ENCODE results near the gene RMND5A.
"Not testable (repeated sequence)": the region's sequence is repeated elsewhere in the genome, so short reads cannot be mapped to it uniquely, and the experiment has no call there.

The RMND5A gene

GRCh38 chr2:86719263-86719636 is 841 bp upstream of the RMND5A start:
- not testable (repeated sequence) for DNase-seq

DNA sequence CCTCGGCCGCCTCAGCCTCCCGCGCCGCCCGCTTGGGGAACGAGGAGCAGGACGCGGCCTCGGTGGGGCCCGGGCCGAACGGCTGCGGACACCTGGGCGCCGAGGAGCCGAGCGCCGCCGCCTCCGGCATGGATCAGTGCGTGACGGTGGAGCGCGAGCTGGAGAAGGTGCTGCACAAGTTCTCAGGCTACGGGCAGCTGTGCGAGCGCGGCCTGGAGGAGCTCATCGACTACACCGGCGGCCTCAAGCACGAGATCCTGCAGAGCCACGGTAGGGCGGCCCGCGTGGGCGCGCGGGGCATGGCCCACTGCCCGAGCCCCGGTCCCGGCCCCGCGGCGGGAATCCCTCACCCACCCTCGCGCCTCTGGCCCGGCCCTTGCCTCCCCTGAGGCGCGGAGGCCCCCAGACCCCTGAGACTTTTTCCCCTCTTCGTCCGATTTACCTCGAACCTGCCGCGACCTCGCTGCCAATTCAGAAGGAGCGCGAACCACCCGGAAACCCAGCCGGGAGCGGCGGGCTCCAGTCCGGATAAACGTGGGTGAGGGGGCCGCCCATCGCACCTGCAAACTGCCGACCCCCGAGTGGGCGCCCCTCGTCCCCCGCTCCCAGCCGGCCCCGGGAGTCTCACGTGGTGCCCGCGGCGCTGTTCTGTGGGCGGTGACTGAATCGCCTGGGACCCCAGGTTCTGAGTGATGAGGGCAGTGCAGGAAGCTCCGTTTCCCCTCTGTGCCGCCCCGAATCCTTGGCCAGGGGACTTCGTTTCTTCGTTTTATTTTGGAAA is 639 bp downstream of the RMND5A start:
- DNase-seq: not testable (repeated sequence)

- not testable (repeated sequence) for DNase-seq
Measured at GRCh38 chr2:86725706-86726105, 5.6 kb downstream of the RMND5A start.

DNA sequence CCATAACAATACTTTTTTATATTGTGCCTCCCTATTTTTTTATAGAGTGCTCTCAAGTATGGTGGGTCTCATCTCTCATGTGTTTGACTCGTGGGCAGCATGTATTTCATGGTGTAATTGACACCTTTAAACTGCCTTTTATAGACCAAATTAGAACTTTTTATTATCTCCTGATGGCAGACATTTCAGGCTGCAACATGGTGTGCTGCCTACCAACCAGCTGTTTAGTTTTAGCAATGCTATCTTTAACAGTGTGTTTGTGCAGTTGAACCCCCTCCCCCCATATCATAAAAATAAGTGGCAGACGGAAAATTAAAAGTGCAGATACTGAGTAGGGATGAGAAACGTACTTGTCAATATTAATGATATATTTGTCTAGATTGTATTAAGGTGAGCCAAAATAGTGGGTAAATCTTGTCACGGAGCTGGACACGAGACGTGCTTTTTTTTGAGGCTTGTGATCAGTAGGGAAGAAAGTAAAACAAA is 12.0 kb downstream of the RMND5A start:
- DNase-seq: not testable (repeated sequence)

DNA sequence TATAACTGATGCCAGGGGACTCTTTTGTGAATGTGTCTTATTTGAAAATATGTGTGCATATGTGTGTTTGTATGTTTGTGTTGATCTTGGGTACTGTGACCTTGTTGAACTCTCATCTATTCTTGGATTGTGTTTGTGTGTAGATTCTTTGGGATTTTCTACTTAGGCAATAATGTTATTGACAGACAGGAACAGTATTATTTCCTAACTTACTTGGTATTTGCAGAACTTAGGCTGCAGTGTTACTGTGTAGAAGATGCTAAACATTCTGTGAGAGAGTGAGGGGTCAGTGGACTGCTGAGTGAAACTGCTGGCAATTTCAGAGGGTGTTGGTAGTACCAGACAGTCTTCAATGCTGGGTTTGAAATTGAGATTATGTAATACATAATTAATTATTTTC is 12.7 kb downstream of the RMND5A start:
- DNase-seq: not testable (repeated sequence)

- not testable (repeated sequence) for DNase-seq
Measured at GRCh38 chr2:86733528-86733927, 13.4 kb downstream of the RMND5A start.

GRCh38 chr2:86734896-86735295 is 14.8 kb downstream of the RMND5A start:
- not testable (repeated sequence) for DNase-seq

DNA sequence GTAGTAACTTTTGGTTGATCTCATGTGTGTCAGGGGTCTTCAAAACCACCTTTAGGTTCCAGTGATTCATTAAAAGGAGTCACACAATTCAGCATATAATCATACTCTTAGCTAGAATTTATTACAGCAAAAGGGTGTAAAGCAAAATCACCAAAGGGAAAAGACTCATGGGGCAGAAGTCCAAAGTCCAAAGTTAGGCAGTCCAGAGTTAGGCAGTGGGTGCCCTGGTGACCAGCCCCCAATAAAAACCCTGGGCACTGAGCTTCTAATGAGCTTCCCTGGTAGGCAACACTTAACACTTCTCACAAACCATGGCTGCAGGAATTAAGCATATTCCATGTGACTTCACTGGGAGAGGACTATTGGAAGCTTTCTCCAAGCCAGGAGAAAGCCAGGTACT is 19.4 kb downstream of the RMND5A start:
- not testable (repeated sequence) for DNase-seq

- not testable (repeated sequence) for DNase-seq
Measured at GRCh38 chr2:86739889-86740288, 19.8 kb downstream of the RMND5A start.

DNA sequence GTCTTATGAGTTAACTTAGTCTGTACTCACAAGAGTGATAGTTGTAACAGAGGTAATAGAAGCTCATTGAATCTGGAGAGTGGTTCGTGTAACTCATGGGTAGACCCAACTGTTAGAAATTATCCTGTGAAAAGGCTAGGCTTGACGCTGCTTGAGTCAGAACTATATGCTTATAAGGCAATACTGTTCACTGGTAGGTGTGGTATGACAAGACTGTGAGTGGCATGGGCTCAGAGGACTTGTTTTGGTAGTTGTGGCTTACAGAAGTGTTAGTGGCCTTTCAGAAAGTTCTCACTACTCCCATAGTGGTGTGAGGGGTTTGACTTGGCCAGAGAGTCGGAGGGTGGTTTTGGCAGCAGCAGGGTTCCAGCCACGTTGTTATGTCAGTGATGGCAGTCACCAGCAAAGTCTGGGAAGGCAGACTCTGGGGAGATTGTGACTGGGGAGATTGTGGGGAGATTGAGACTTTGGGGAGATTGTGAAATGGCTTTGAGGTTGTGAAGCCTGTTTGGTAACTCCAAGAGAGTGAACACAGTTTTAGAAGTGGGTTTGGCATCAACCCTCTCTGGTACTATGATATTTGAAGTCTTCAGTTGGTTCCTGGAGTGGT is 21.9 kb downstream of the RMND5A start:
- DNase-seq: not testable (repeated sequence)

- no peak for DNase-seq
Measured at GRCh38 chr2:86744152-86744551, 24.1 kb downstream of the RMND5A start.

- no peak for DNase-seq
Measured at GRCh38 chr2:86746939-86747338, 26.8 kb downstream of the RMND5A start.

DNA sequence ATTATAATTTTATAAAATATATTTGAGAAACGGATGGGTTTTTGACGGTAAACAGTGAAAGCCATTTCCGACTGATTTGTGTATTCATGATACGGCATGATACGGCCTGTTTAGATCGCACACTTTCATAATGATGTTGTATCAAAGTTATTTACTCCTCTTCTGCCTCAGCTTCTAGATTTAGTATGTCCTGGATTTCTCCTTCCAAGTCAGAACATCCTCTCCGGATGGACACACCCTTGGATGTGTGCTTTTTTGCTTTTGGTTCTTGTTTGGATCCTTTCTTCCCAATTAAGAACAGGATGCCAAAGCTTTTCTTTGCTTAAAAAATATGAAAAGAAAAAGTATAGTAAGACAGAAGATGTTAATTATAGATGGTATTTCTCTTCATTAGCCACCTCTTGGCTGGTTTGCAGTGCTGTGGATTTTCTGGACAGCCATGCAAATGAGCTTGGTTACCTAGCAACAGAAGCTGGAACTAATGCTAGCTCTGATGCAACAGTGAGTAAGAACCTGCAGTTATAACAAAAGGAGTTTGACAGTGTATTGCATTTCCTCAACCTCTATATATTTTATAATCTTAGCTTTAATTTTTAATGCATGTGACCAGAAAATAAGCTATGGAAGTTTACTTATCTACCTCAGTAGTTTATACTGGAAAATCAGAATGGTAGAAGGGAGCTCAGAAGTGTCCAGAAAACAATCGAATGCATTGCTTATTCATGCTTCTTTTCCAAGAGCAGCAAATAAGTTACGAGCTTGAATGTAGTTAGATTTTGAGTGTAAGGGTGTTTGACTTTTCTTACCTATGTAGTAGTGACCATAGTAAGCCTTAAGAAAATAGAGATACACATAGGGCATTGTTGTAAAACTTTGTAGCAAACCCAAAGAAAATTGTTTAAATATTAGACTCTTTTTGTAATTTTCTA is 27.9 kb downstream of the RMND5A start:
- peak; percentile 66 for DNase-seq

DNA sequence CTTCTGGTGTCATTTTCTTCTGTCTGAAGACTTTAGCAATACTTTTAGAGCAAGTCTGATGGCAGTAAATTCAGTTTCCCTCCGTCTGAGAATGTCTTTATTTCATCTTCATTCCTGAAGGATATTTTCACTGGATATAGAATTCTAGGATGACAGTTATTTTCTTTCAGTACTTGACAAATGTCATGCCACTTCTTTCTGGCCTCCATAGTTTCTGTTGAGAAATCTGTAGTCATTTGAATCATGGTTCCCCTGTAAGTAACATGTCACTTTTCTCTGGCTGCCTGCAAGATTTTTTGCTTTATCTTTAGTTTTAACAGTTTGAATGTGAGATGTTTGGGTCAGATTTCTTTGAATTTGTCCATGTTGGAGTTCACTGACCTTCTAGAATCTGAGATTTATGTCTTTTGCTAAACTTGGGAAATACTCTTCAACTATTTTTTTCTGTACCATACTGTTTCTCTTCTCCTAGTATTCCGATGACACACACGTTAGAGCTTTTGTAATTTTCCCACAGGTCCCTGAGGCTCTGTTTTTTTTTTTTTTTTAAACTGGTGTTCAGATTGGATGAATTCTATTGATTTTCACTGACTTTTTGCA is 30.2 kb downstream of the RMND5A start:
- DNase-seq: no peak

- DNase-seq: no peak
Measured at GRCh38 chr2:86751778-86752177, 31.7 kb downstream of the RMND5A start.

GRCh38 chr2:86752934-86753333 is 32.8 kb downstream of the RMND5A start:
- DNase-seq: no peak

DNA sequence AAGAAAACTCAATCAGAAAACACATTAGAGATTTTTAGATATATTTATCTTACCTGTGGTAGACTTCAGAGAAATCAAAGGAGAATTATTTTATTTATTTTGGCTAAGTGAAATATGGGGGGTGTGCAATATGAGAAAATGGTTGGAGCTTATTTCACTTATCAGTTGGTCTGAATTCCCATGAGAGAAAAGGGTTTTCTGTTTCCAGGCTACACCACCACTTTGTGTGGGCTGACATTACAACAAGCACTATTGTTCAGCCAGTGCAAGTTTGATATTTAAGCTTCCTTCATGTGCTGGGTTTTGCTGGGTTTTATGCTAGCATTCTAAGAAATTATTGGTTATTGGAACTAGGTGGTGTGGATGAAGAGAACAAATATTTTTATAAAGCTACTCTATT is 33.5 kb downstream of the RMND5A start:
- peak; percentile 20 for DNase-seq

DNA sequence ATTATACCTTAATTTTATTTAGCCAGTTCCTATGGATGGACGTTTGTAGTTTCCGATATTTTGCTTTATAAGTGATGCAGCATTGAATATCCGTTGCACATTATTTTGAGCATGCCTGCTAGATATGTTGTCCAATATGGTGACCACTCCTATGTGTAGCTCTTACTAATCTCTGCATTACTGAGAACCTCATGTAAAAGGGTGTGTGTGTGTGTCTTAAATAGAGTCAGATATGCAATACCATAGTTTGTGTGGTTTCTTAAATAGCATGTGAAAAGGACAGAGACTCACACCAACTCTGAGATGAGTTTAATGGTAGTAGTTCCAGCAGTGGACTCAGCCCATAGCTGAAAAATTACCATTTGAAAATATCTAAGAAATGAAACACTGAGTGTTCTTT is 38.3 kb downstream of the RMND5A start:
- DNase-seq: no peak

DNA sequence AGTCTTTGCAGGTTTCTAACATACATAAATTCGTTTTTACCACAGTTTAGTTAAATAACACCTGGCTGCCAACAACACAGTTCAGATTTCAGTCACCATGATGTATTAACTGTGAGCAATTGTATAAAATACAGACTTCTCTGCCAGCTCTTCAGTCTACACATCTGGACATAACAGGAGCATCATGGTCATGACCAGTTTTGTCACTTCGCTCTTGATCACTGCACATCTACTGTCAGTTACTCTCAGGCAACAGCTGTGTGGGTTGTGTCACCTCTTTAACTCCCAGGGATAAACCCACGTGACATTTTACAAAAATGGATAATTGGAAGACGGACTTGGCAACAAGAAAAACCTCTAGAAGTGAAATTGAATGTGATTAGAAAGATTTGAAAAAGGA is 40.3 kb downstream of the RMND5A start:
- no peak for DNase-seq

- DNase-seq: peak; percentile 36
Measured at GRCh38 chr2:86764661-86765309, 44.7 kb downstream of the RMND5A start.

DNA sequence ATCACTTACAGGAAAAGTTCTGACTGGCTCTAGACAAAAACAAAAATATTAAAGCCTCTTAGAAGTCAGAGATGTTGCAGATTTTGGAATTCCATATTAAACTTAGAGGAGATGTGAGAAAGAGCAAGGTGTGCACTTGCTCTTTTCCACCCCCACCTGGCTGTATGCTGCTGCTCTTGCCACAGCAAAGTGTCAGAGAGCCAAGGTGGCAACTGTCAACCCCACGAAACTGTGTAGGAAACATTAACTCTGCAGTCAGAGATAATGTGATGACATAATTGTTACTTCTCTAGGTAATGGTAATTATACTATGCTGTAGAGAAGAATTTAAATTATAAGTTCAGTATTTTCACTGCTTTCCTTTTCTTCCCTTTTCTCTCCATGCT is 45.2 kb downstream of the RMND5A start:
- DNase-seq: no peak
